Liver (tissue), 9 donors: Measurements from ENCODE around the gene TMPRSS3. TPM values are rescaled to one million over a fixed set of nuclear protein-coding genes. Genes with fewer than 3 reads are reported as not detected.

ENCODE experiments used
- DNase-seq: peaks from one replicate; pipeline ENCODE4 v3.0.0-alpha.2; 2017; ENCODE audit warnings: low spot score
- H3K27ac ChIP-seq, 2 donors: one replicate each; pipeline ENCODE4 v1.7.0; 2013; ENCODE audit warnings: inconsistent platforms in 2 of 2, low read length in 2 of 2, control low read depth in 1 of 2, low read depth in 1 of 2, mild to moderate bottlenecking in 1 of 2
- H3K27me3 ChIP-seq, 4 donors: one replicate each; pipeline versions ENCODE4 v1.6.1 to v1.7.0; 2013; ENCODE audit warnings: low read length in 3 of 4, inconsistent platforms in 1 of 4, mild to moderate bottlenecking in 1 of 4, moderate library complexity in 1 of 4; ENCODE audit not compliant: control insufficient read depth in 4 of 4, insufficient read depth in 4 of 4
- H3K36me3 ChIP-seq, 4 donors: one replicate each; pipeline versions ENCODE4 v1.6.1 to v1.7.0; 2013; ENCODE audit warnings: low read length in 3 of 4, mild to moderate bottlenecking in 3 of 4, low read depth in 1 of 4, moderate library complexity in 1 of 4; ENCODE audit not compliant: control insufficient read depth in 4 of 4, insufficient read depth in 3 of 4
- H3K4me1 ChIP-seq, 4 donors: one replicate each; pipeline versions ENCODE4 v1.6.1 to v1.7.0; 2013; ENCODE audit warnings: low read length in 3 of 4, mild to moderate bottlenecking in 3 of 4, moderate library complexity in 1 of 4; ENCODE audit not compliant: control insufficient read depth in 4 of 4, insufficient read depth in 4 of 4
- H3K4me3 ChIP-seq, 3 donors: one replicate each; pipeline versions ENCODE4 v1.6.1 to v1.7.0; 2013; ENCODE audit warnings: low read length in 3 of 3, control low read depth in 1 of 3, low read depth in 1 of 3, mild to moderate bottlenecking in 1 of 3
- H3K9ac ChIP-seq, 2 donors: one replicate each; pipeline ENCODE4 v1.7.0; 2013; ENCODE audit warnings: low read length in 2 of 2, mild to moderate bottlenecking in 2 of 2, moderate library complexity in 2 of 2, control low read depth in 1 of 2, low read depth in 1 of 2
- H3K9me3 ChIP-seq, 4 donors: one replicate each; pipeline versions ENCODE4 v1.6.1 to v1.7.0; 2013; ENCODE audit warnings: low read length in 3 of 4; ENCODE audit not compliant: control insufficient read depth in 4 of 4
- CTCF ChIP-seq: fragments of 150-350 bp; IDR thresholded peaks from 2 replicates; pipeline ENCODE4 v1.5.1; 2017; ENCODE audit warnings: improper control_type of control experiment, low read depth, low read length; ENCODE audit not compliant: missing input control
- EGR1 ChIP-seq, 2 donors: IDR thresholded peaks; 2 replicates each; pipeline ENCODE4 v1.6.1; 2016 to 2018; ENCODE audit warnings: antibody characterized with exemption in 2 of 2, low read depth in 2 of 2
- FOXA1 ChIP-seq: IDR thresholded peaks from 2 replicates; pipeline ENCODE4 v1.6.1; 2016; ENCODE audit warnings: antibody characterized with exemption
- FOXA2 ChIP-seq: IDR thresholded peaks from 2 replicates; pipeline ENCODE4 v1.6.1; 2016; ENCODE audit warnings: antibody characterized with exemption
- GABPA ChIP-seq, 2 donors: IDR thresholded peaks in 1 of 2; conservative IDR thresholded peaks in 1 of 2; 2 replicates each; pipeline ENCODE4 v1.6.1; 2016; ENCODE audit warnings: antibody characterized with exemption in 2 of 2, mild to moderate bottlenecking in 1 of 2, moderate library complexity in 1 of 2
- HNF4A ChIP-seq, 2 donors: conservative IDR thresholded peaks; 2 replicates each; pipeline ENCODE4 v1.6.1; 2016; ENCODE audit warnings: antibody characterized with exemption in 2 of 2, mild to moderate bottlenecking in 2 of 2
- HNF4G ChIP-seq: IDR thresholded peaks from 2 replicates; pipeline ENCODE4 v1.6.1; 2016; ENCODE audit warnings: antibody characterized with exemption
- MAX ChIP-seq: IDR thresholded peaks from 2 replicates; pipeline ENCODE4 v1.6.1; 2016; ENCODE audit warnings: antibody characterized with exemption
- NR2F2 ChIP-seq: IDR thresholded peaks from 2 replicates; pipeline ENCODE4 v1.6.1; 2016; ENCODE audit warnings: antibody characterized with exemption
- RAD21 ChIP-seq, 2 donors: IDR thresholded peaks; 2 replicates each; pipeline ENCODE4 v1.6.1; 2016; ENCODE audit warnings: antibody characterized with exemption in 2 of 2, mild to moderate bottlenecking in 2 of 2
- REST ChIP-seq: IDR thresholded peaks from 2 replicates; pipeline ENCODE4 v1.6.1; 2016; ENCODE audit warnings: antibody characterized with exemption, mild to moderate bottlenecking
- RXRA ChIP-seq, 2 donors: IDR thresholded peaks; 2 replicates each; pipeline ENCODE4 v1.6.1; 2017 to 2018; ENCODE audit warnings: antibody characterized with exemption in 2 of 2, mild to moderate bottlenecking in 1 of 2
- SP1 ChIP-seq: IDR thresholded peaks from 2 replicates; pipeline ENCODE4 v1.6.1; 2018; ENCODE audit warnings: antibody characterized with exemption, mild to moderate bottlenecking
- YY1 ChIP-seq: IDR thresholded peaks from 2 replicates; pipeline ENCODE4 v1.6.1; 2016; ENCODE audit warnings: antibody characterized with exemption, mild to moderate bottlenecking
- WGBS: extraction: QIAGEN DNeasy Blood & Tissue Kit; methylation state at CpG from one replicate; pipeline ENCODE4 v1.1.7; 2013; 5-methylcytosine and 5-hydroxymethylcytosine counted together
- polyA plus RNA-seq, 2 donors: library from polyadenylated mRNA; stranded (reverse) in 1 of 2; unstranded in 1 of 2; fragments of 200-250 nt in 1 of 2; fragments of >200 nt in 1 of 2; fragmentation: Nextera tagmentation in 1 of 2; extraction: Ambion mirVana in 1 of 2; gene quantifications; one replicate each; pipeline versions ENCODE4 v1.2.1 to v1.2.3, GENCODE V29; 2013 to 2015
- total RNA-seq, 2 donors: library from RNA; depleted of rRNA; stranded (reverse); fragments of >200 nt; gene quantifications; one replicate each; pipeline ENCODE4 v1.2.3, GENCODE V29; 2014
- TF ChIP-seq, protein P1 (sequence below): IDR thresholded peaks from 2 replicates; pipeline ENCODE4 v1.6.1; 2016; ENCODE audit warnings: antibody characterized with exemption
- TF ChIP-seq, protein P2 (sequence below): IDR thresholded peaks from 2 replicates; pipeline ENCODE4 v1.6.1; 2016; ENCODE audit warnings: antibody characterized with exemption
- donor health status: healthy.
- donor health status: healthy.
- donor health status: healthy.
- donor health status: healthy.
- donor health status: healthy.

The TMPRSS3 gene
- total and polyA plus RNA-seq, 4 donors = 0.25 to 0.50 TPM; not detected in 2

DNA sequence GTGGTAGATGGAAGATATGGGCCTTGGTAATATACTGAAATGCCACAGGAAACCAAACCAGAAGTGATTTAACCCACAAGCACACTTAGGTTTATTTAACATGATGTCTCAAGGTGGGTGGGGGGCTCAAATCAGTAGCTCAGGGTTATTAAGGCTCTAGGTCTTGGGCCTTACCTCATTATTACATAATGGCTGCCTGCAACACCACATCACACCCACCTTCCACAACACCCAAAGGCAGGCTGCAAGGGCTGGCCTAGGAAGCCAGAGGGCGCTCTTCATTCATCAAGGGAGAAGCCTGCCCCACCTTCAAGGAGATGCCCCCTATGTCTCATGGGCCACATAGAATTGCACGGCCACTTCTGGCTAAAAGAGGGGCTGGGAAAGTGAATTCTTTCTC, 35.5 kb downstream of the TMPRSS3 start:
- H3K27ac ChIP-seq = no peak overlapping the region
- WGBS = 72% methylated on average over 2 of the region's 2 CpGs
- H3K9ac ChIP-seq = no peak overlapping the region
- no peak for TF ChIP-seq SP1
- TF ChIP-seq RXRA (IDR thresholded peaks at IDR 0.05) = no peak
- TF ChIP-seq HNF4A (conservative IDR thresholded peaks at IDR 0.05) = no peak
- no peak for TF ChIP-seq FOXA2
- TF ChIP-seq, protein P1, sequence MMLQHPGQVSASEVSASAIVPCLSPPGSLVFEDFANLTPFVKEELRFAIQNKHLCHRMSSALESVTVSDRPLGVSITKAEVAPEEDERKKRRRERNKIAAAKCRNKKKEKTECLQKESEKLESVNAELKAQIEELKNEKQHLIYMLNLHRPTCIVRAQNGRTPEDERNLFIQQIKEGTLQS = no peak
- TF ChIP-seq MAX = no peak
- no peak for TF ChIP-seq CTCF
- TF ChIP-seq, protein P2, sequence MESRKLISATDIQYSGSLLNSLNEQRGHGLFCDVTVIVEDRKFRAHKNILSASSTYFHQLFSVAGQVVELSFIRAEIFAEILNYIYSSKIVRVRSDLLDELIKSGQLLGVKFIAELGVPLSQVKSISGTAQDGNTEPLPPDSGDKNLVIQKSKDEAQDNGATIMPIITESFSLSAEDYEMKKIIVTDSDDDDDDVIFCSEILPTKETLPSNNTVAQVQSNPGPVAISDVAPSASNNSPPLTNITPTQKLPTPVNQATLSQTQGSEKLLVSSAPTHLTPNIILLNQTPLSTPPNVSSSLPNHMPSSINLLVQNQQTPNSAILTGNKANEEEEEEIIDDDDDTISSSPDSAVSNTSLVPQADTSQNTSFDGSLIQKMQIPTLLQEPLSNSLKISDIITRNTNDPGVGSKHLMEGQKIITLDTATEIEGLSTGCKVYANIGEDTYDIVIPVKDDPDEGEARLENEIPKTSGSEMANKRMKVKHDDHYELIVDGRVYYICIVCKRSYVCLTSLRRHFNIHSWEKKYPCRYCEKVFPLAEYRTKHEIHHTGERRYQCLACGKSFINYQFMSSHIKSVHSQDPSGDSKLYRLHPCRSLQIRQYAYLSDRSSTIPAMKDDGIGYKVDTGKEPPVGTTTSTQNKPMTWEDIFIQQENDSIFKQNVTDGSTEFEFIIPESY = no peak
- TF ChIP-seq EGR1 (IDR thresholded peaks at IDR 0.05; ENCODE audit: low read depth in 2 of 2) = no peak
- no peak for TF ChIP-seq HNF4G
- TF ChIP-seq GABPA (IDR thresholded peaks at IDR 0.05 in 1 of 2, conservative IDR thresholded peaks at IDR 0.05 in 1 of 2) = no peak
- no peak for TF ChIP-seq NR2F2
- TF ChIP-seq YY1 = no peak
- no peak for TF ChIP-seq REST
- TF ChIP-seq FOXA1 = no peak
- TF ChIP-seq RAD21 (IDR thresholded peaks at IDR 0.05) = no peak
- peaks cover 0 to 4% (median 2%) of the 10 kb centered on the region in 4 donors for H3K27me3 ChIP-seq
- DNase-seq = no peak
- no peak overlapping the region for H3K4me3 ChIP-seq
- H3K9me3 ChIP-seq = peaks cover 0 to 12% (median 3%) of the 10 kb centered on the region in 4 donors
- H3K4me1 ChIP-seq = no peaks in the 10 kb centered on the region
- no peaks in the 10 kb centered on the region for H3K36me3 ChIP-seq

DNA sequence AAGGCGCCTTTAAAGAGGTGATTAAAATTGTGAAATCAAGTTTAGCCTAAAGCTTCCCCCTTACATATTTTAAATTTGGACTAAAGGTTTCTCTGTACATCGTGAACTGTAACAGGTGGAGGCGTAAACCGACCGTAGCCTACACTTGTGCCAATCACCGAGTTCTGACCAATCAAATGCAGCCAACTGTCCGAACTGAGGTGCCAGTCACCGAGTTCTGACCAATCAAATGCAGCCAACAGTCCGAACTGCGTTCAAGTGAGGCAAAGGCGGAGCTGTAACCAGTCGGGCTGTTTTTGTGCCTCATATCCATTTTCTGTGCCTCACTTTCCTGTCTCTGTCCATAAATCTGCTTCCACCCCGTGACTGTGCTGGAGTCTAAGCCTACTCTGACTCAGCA, 36.9 kb downstream of the TMPRSS3 start:
- Histone ChIP-seq H3K4me3 (no peak overlapping the region), H3K27ac (no peak overlapping the region), H3K27me3 (peaks cover 0 to under 1% (median 0%) of the 10 kb centered on the region in 4 donors), H3K36me3 (no peaks in the 10 kb centered on the region), H3K9me3 (peaks cover 0 to 12% (median 3%) of the 10 kb centered on the region in 4 donors), H3K4me1 (no peaks in the 10 kb centered on the region), H3K9ac (no peak overlapping the region)
- WGBS = 84% methylated on average over 13 of the region's 13 CpGs
- DNase-seq = no peak
- TF ChIP-seq FOXA1 = no peak
- no peak for TF ChIP-seq SP1
- TF ChIP-seq, protein P1 = no peak
- TF ChIP-seq MAX = no peak
- TF ChIP-seq GABPA (IDR thresholded peaks at IDR 0.05 in 1 of 2, conservative IDR thresholded peaks at IDR 0.05 in 1 of 2) = no peak
- no peak for TF ChIP-seq CTCF
- no peak for TF ChIP-seq HNF4A (conservative IDR thresholded peaks at IDR 0.05)
- TF ChIP-seq RXRA (IDR thresholded peaks at IDR 0.05) = no peak
